B cell (primary cell): Measurements from ENCODE around the gene TLL2. TPM values are rescaled to one million over a fixed set of nuclear protein-coding genes. Genes with fewer than 3 reads are reported as not detected.

Experiments used
- ATAC-seq: fragments of 200-7000 bp; cut with Tn5 transposase; one replicate; pipeline ENCODE4 v1.10.0; 2021; ENCODE audit warnings: low read depth, mild to moderate bottlenecking, moderate number of reproducible peaks, moderate library complexity
- CTCF ChIA-PET: fragments of 350-600 bp; sonication (Branson Sonifier 250); formaldehyde crosslinking; loops from one replicate; lab custom pipeline; 2021; ENCODE audit warnings: antibody characterized with exemption, inconsistent platforms; lab: Charles Lee
- POLR2A ChIA-PET: fragments of 350-600 bp; sonication (Branson Sonifier 250); formaldehyde crosslinking; loops from one replicate; lab custom pipeline; 2021; ENCODE audit warnings: antibody characterized with exemption; lab: Charles Lee
- DNase-seq: peaks from one replicate; pipeline ENCODE4 v3.0.0; 2013
- H2AFZ ChIP-seq: 2 replicates; pipeline ENCODE4 v1.6.1; 2012; ENCODE audit warnings: mild to moderate bottlenecking, low read depth, low read length; ENCODE audit not compliant: insufficient read depth, poor library complexity, severe bottlenecking
- H3K27ac ChIP-seq, 2 donors: 1 replicate in 1 of 2; 2 replicates in 1 of 2; pipeline ENCODE4 v1.5.1; 2012 to 2013; ENCODE audit warnings: low read length in 2 of 2, mild to moderate bottlenecking in 2 of 2, moderate library complexity in 1 of 2
- H3K27me3 ChIP-seq, 4 experiments: fragments of 200-600 bp in 1 of 4; sonication (generic) in 1 of 4; replicated peaks in 1 of 4; 1 replicate in 2 of 4; 2 replicates in 2 of 4; pipeline versions ENCODE4 v1.6.1 to v1.7.0; 2013 to 2016; ENCODE audit warnings: low read length in 3 of 4, mild to moderate bottlenecking in 2 of 4, mixed read lengths in 1 of 4, moderate library complexity in 1 of 4; ENCODE audit not compliant: insufficient read depth in 4 of 4, control insufficient read depth in 3 of 4; ENCODE audit errors: control extremely low read depth in 1 of 4
- H3K36me3 ChIP-seq, 2 experiments: replicated peaks in 1 of 2; 1 replicate in 1 of 2; 2 replicates in 1 of 2; pipeline versions ENCODE4 v1.6.1 to v1.7.1; 2013; ENCODE audit warnings: low read length in 1 of 2; ENCODE audit not compliant: insufficient read depth in 2 of 2, control insufficient read depth in 1 of 2; ENCODE audit errors: control extremely low read depth in 1 of 2, extremely low read depth in 1 of 2
- H3K4me1 ChIP-seq, 2 donors: fragments of 200-600 bp in 1 of 2; sonication (generic) in 1 of 2; 1 replicate in 1 of 2; 2 replicates in 1 of 2; pipeline versions ENCODE4 v1.5.1 to v1.6.1; 2013 to 2017; ENCODE audit warnings: low read length in 2 of 2; ENCODE audit not compliant: control insufficient read depth in 2 of 2, insufficient read depth in 2 of 2
- H3K4me2 ChIP-seq: replicated peaks from 2 replicates; pipeline ENCODE3; 2012; ENCODE audit warnings: mild to moderate bottlenecking, low read depth, low read length; ENCODE audit not compliant: poor library complexity, severe bottlenecking
- H3K4me3 ChIP-seq, 5 experiments: fragments of 200-600 bp in 1 of 5; sonication (generic) in 1 of 5; 1 replicate in 3 of 5; 2 replicates in 2 of 5; pipeline versions ENCODE4 v1.5.1 to v1.7.0; 2011 to 2016; ENCODE audit warnings: low read length in 4 of 5, mild to moderate bottlenecking in 4 of 5, low read depth in 2 of 5, control low read depth in 1 of 5, moderate library complexity in 1 of 5; ENCODE audit not compliant: insufficient read depth in 1 of 5; ENCODE audit errors: control extremely low read depth in 1 of 5, extremely low read depth in 1 of 5
- H3K79me2 ChIP-seq: fragments of 200-600 bp; sonication (generic); one replicate; pipeline ENCODE4 v1.6.0; 2016; ENCODE audit warnings: low read length; ENCODE audit not compliant: control insufficient read depth, insufficient read depth
- H3K9ac ChIP-seq: fragments of 200-600 bp; sonication (generic); 2 replicates; pipeline ENCODE4 v1.6.1; 2017; ENCODE audit warnings: mild to moderate bottlenecking, low read length, moderate library complexity
- H3K9me3 ChIP-seq, 3 donors: one replicate each; pipeline versions ENCODE4 v1.6.1 to v1.7.1; 2013; ENCODE audit warnings: low read length in 2 of 3; ENCODE audit not compliant: control insufficient read depth in 2 of 3, insufficient read depth in 1 of 3; ENCODE audit errors: control extremely low read depth in 1 of 3
- H4K20me1 ChIP-seq: 2 replicates; pipeline ENCODE4 v1.6.0; 2012; ENCODE audit warnings: mild to moderate bottlenecking, low read length; ENCODE audit not compliant: insufficient read depth, control insufficient read depth, poor library complexity, severe bottlenecking
- H3K27ac Mint-ChIP-seq: one replicate; pipeline ENCODE4 v1.8.0; 2021; ENCODE audit warnings: mixed read lengths
- H3K27me3 Mint-ChIP-seq: one replicate; pipeline ENCODE4 v1.8.0; 2021; ENCODE audit warnings: mixed read lengths
- H3K4me1 Mint-ChIP-seq: one replicate; pipeline ENCODE4 v1.8.0; 2021; ENCODE audit warnings: mixed read lengths
- H3K4me3 Mint-ChIP-seq: one replicate; pipeline ENCODE4 v1.8.0; 2021; ENCODE audit warnings: mixed read lengths
- H3K9me3 Mint-ChIP-seq: one replicate; pipeline ENCODE4 v1.8.0; 2022; ENCODE audit warnings: mixed read lengths; ENCODE audit not compliant: insufficient read depth
- EZH2 ChIP-seq: IDR thresholded peaks from 2 replicates; pipeline ENCODE4 v1.6.1; 2012; ENCODE audit warnings: borderline replicate concordance, low read depth, mild to moderate bottlenecking, moderate library complexity, low read length; ENCODE audit not compliant: insufficient read depth, poor library complexity, severe bottlenecking
- WGBS: methylation state at CpG from one replicate; pipeline ENCODE4 v1.1.5; 2013; ENCODE audit warnings: missing lambda C conversion rate; ENCODE audit not compliant: insufficient coverage; 5-methylcytosine and 5-hydroxymethylcytosine counted together
- intact Hi-C: fragments of 100-400 bp; cut with micrococcal nuclease; formaldehyde crosslinking; loops from one replicate; pipeline ENCODE4 v1.10.0; 2022
- polyA plus RNA-seq: library from polyadenylated mRNA; depleted of rRNA; stranded (reverse); fragments of >200 nt; gene quantifications from 2 replicates; pipeline ENCODE4 v1.2.3, GENCODE V29; 2012
- total RNA-seq, 2 donors: library from RNA; stranded (reverse); fragments of 120-200 nt in 1 of 2; gene quantifications; 1 replicate in 1 of 2; 2 replicates in 1 of 2; pipeline versions ENCODE4 v1.2.3 to v1.2.4, GENCODE V29; 2013 to 2022
- TF ChIP-seq, protein P1 (sequence below): fragments of 200-600 bp; IDR thresholded peaks from one replicate; pipeline ENCODE4 v1.8.0; 2022; ENCODE audit warnings: antibody characterized with exemption, mild to moderate bottlenecking

The TLL2 gene
- total and polyA plus RNA-seq, 2 donors (not counting 1 experiment from before 2014, with no cell fraction given) = 0.13 to 0.47 TPM

DNA sequence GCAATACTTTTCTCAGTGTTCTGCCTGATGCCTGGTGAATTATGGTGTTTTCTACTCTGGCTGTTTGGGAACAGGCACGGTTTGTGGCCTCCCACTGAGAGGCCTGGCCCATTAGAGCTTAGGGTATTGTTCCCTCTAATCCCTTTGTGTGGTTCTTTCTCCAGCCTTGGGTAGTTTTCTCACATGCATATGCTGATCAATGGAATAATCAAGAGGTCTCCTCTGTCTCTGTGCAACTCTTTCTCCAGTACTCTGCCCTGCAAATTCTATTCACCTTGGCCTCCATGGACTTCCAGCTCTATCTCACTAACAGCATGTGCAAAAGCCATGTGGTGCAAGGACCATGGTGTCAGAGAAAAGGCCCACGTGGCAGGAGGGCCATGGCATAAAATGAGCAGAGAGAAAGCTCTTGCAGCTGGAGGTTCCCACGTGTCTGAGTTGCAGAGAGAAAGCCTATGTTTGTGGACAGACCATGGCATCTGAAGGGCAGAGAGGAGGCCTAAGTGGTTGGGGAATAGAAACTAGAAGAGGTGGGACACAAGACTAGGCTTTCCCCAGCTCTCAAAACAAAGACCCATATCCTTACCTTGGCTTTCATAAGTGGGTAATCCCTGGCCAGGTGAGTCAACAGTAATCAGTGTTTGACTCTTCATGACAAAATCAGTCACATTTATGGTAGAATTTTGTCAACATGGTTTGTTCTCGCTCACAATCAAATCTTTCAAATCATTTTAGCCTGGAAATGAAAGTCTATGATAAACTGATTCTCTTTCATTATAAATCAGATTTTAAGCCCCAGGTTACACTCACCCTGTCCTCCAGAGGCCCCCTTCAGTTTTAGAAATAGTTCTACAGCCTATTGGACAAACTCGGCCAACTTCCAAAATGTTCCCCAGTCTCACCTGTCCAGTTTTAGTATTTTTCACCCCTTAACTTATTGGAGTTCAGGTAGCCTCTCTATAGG lies 172.2 kb downstream of the TLL2 start:
- H2AFZ ChIP-seq = no peak overlapping the region
- no peak for DNase-seq
- CTCF ChIA-PET = interaction anchor here (0.6 to 9.3 kb wide), 9 partner anchors 15 to 324 kb away, joined by 3 to 107 read pairs (median 4); no protein-coding TSS in a partner anchor
- H3K4me2 ChIP-seq = no peak overlapping the region
- H3K9me3 Mint-ChIP-seq = no peaks in the 10 kb centered on the region
- H3K79me2 ChIP-seq = no peaks in the 10 kb centered on the region
- peaks cover 4 to 10% of the 10 kb centered on the region in 2 donors for H3K4me1 ChIP-seq
- no peaks in the 10 kb centered on the region for H3K36me3 ChIP-seq
- no peak overlapping the region for H3K9ac ChIP-seq
- TF ChIP-seq, protein P1, sequence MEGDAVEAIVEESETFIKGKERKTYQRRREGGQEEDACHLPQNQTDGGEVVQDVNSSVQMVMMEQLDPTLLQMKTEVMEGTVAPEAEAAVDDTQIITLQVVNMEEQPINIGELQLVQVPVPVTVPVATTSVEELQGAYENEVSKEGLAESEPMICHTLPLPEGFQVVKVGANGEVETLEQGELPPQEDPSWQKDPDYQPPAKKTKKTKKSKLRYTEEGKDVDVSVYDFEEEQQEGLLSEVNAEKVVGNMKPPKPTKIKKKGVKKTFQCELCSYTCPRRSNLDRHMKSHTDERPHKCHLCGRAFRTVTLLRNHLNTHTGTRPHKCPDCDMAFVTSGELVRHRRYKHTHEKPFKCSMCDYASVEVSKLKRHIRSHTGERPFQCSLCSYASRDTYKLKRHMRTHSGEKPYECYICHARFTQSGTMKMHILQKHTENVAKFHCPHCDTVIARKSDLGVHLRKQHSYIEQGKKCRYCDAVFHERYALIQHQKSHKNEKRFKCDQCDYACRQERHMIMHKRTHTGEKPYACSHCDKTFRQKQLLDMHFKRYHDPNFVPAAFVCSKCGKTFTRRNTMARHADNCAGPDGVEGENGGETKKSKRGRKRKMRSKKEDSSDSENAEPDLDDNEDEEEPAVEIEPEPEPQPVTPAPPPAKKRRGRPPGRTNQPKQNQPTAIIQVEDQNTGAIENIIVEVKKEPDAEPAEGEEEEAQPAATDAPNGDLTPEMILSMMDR = no peak
- TF ChIP-seq EZH2 = no peak
- H3K4me3 ChIP-seq = no peak overlapping the region
- H3K27me3 ChIP-seq = no peaks in the 10 kb centered on the region
- no peak for ATAC-seq
- intact Hi-C loops = no loop called here
- WGBS = 93% methylated on average over 3 of the region's 5 CpGs
- H3K27me3 Mint-ChIP-seq = no peaks in the 10 kb centered on the region
- POLR2A ChIA-PET = no interaction called here
- peaks cover 0 to 5% (median 0%) of the 10 kb centered on the region in 3 donors for H3K9me3 ChIP-seq
- H3K27ac Mint-ChIP-seq = no peak overlapping the region
- no peak overlapping the region for H3K4me3 Mint-ChIP-seq
- no peaks in the 10 kb centered on the region for H4K20me1 ChIP-seq
- H3K27ac ChIP-seq = no peak overlapping the region
- peaks cover 10% of the 10 kb centered on the region for H3K4me1 Mint-ChIP-seq
